ENCODE measurements around the gene EZR. TPM values are rescaled to one million over a fixed set of nuclear protein-coding genes. Genes with fewer than 3 reads are reported as not detected.

The EZR gene
- total RNA-seq, 1 experiment from 2014 or later: 1,402 TPM

DNA sequence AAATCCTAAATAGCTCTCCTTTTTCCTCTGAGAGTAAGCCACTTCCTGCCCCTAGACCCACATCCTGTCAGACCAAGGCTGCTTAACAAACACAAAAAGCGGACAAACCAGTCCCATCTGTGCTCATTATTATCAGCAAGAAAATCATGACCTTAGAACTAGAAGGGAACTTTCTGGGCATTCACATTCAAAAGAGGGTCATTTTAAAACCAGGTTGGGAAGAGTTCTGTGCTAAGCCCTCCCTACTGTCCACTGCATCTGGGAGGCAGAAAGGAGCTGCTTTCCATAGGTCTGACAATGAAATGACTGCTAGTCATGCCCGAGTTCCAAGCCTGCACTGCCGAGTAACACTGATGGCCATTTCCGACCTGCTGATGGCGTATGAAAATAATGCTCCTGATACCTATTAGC is 15.4 kb downstream of the EZR start:
- Histone ChIP-seq H3K4me1 (ENCODE audit: control insufficient read depth in 1 of 2, insufficient read depth in 2 of 2, low read length in 2 of 2) (peaks cover 92 to 96% of the 10 kb centered on the region in 2 experiments), H3K9me3 (ENCODE audit: control insufficient read depth in 1 of 2, insufficient read depth in 1 of 2, low read depth in 1 of 2, low read length in 2 of 2) (no peaks in the 10 kb centered on the region), H3K27ac (ENCODE audit: low read depth, low read length) (peak overlapping the region; percentile 38), H3K36me3 (ENCODE audit: control insufficient read depth in 1 of 2, insufficient read depth in 2 of 2, low read length in 2 of 2) (peaks cover 0 to 56% of the 10 kb centered on the region in 2 experiments; a peak in 2 of 4 replicates), H2AFZ (ENCODE audit: low read depth, low read length, poor library complexity, severe bottlenecking) (no peak overlapping the region), H3K9ac (ENCODE audit: low read length) (peak overlapping the region; percentile 38), H3K4me3 (replicated peaks in 1 of 2; ENCODE audit: low read depth in 1 of 2, low read length in 2 of 2) (no peak overlapping the region), H4K20me1 (ENCODE audit: insufficient read depth) (peaks cover 81% of the 10 kb centered on the region), H3K27me3 (ENCODE audit: insufficient read depth, low read length) (no peaks in the 10 kb centered on the region), H3K9me2 (ENCODE audit: insufficient read depth) (no peaks in the 10 kb centered on the region), H3K79me2 (ENCODE audit: insufficient read depth, low read length) (peaks cover 99% of the 10 kb centered on the region), H3K4me2 (ENCODE audit: low read length) (peak overlapping the region; percentile 20)
- ChIA-PET RAD21 (ENCODE audit: low non-redundant PET in 1 of 2, low total read pairs in 2 of 2, uncharacterized antibody in 2 of 2, unreplicated experiment in 2 of 2) (interaction anchor here in 1 of 2 experiments (0.7 kb wide), 1 partner anchor 39 kb away, joined by 3 read pairs; no protein-coding TSS in a partner anchor), CTCF (no interaction called here), POLR2A (interaction anchor here (1.3 to 1.4 kb wide), 2 partner anchors 8 to 65 kb away, joined by 5 to 9 read pairs; no protein-coding TSS in a partner anchor)
- no TSS peak for BruUV-seq (replicated peaks)
- DNase-seq (ENCODE audit: low read depth, low spot score) (no peak), ATAC-seq (peak; percentile 13; the same call in 1 of the 2 replicates)
- TF ChIP-seq YY1 (IDR thresholded peaks at IDR 0.05; ENCODE audit: extremely low read depth, insufficient replicate concordance, low read depth, low read length): no peak
- no peak for TF ChIP-seq JUND (IDR thresholded peaks at IDR 0.05)
- TF ChIP-seq, protein P1, sequence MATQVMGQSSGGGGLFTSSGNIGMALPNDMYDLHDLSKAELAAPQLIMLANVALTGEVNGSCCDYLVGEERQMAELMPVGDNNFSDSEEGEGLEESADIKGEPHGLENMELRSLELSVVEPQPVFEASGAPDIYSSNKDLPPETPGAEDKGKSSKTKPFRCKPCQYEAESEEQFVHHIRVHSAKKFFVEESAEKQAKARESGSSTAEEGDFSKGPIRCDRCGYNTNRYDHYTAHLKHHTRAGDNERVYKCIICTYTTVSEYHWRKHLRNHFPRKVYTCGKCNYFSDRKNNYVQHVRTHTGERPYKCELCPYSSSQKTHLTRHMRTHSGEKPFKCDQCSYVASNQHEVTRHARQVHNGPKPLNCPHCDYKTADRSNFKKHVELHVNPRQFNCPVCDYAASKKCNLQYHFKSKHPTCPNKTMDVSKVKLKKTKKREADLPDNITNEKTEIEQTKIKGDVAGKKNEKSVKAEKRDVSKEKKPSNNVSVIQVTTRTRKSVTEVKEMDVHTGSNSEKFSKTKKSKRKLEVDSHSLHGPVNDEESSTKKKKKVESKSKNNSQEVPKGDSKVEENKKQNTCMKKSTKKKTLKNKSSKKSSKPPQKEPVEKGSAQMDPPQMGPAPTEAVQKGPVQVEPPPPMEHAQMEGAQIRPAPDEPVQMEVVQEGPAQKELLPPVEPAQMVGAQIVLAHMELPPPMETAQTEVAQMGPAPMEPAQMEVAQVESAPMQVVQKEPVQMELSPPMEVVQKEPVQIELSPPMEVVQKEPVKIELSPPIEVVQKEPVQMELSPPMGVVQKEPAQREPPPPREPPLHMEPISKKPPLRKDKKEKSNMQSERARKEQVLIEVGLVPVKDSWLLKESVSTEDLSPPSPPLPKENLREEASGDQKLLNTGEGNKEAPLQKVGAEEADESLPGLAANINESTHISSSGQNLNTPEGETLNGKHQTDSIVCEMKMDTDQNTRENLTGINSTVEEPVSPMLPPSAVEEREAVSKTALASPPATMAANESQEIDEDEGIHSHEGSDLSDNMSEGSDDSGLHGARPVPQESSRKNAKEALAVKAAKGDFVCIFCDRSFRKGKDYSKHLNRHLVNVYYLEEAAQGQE (IDR thresholded peaks at IDR 0.05; ENCODE audit: low read depth): no peak
- no peak for TF ChIP-seq EGR1 (IDR thresholded peaks at IDR 0.05; ENCODE audit: low read depth)
- no peak for TF ChIP-seq POLR2A (IDR thresholded peaks at IDR 0.05; ENCODE audit: borderline replicate concordance, extremely low read depth, insufficient read depth, insufficient read length)
- TF ChIP-seq CBX3 (IDR thresholded peaks at IDR 0.05; ENCODE audit: low read depth): no peak
- no peak for TF ChIP-seq TCF7L2 (IDR thresholded peaks at IDR 0.05; ENCODE audit: borderline replicate concordance, extremely low read depth, insufficient read depth, insufficient read length)
- TF ChIP-seq POLR2AphosphoS5 (IDR thresholded peaks at IDR 0.05; ENCODE audit: low read depth, low read length): no peak; the same call in none of the 2 replicates
- TF ChIP-seq SIN3A (IDR thresholded peaks at IDR 0.05; ENCODE audit: low read depth): no peak
- TF ChIP-seq EZH2 (IDR thresholded peaks at IDR 0.05): no peak
- TF ChIP-seq ZNF274 (IDR thresholded peaks at IDR 0.05; ENCODE audit: low read depth, low read length): no peak
- TF ChIP-seq, protein P2, sequence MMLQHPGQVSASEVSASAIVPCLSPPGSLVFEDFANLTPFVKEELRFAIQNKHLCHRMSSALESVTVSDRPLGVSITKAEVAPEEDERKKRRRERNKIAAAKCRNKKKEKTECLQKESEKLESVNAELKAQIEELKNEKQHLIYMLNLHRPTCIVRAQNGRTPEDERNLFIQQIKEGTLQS (IDR thresholded peaks at IDR 0.05): no peak
- TF ChIP-seq ZFX (IDR thresholded peaks at IDR 0.05): no peak
- no peak for TF ChIP-seq SP1 (IDR thresholded peaks at IDR 0.05; ENCODE audit: low read depth)
- no peak for TF ChIP-seq CTCF (IDR thresholded peaks at IDR 0.05 in 2 of 3, conservative IDR thresholded peaks at IDR 0.05 in 1 of 3; ENCODE audit: borderline replicate concordance in 1 of 3, insufficient read depth in 1 of 3, low read depth in 2 of 3, low read length in 2 of 3)
- no peak for TF ChIP-seq ELF1 (IDR thresholded peaks at IDR 0.05; ENCODE audit: borderline replicate concordance, low read depth)
- TF ChIP-seq, protein P3, sequence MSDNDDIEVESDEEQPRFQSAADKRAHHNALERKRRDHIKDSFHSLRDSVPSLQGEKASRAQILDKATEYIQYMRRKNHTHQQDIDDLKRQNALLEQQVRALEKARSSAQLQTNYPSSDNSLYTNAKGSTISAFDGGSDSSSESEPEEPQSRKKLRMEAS (IDR thresholded peaks at IDR 0.05): no peak
- TF ChIP-seq FOSL1 (IDR thresholded peaks at IDR 0.05; ENCODE audit: low read depth): no peak
- intact Hi-C loops (cut with micrococcal nuclease): loop anchor here (10.0 kb wide), 1 partner anchor 311 kb away; no protein-coding TSS in a partner anchor

Data from HCT116 (cell line).